Measurements from ENCODE around the gene DHDDS.

The DHDDS gene

GRCh38 chr1:26405281-26405915 is 26.7 kb upstream of the DHDDS start:
- DNase-seq (ENCODE audit: low read depth in 1 of 2, low spot score in 1 of 2) = no peak
- in situ Hi-C loops (cut with HindIII; ENCODE audit: low pct_unique_long_range_greater_than_20kb, low sequenced_read_pairs) = no loop called here
- TF ChIP-seq JUND (IDR thresholded peaks at IDR 0.05; ENCODE audit: low read depth) = no peak

- TF ChIP-seq JUND (IDR thresholded peaks at IDR 0.05; ENCODE audit: low read depth) = no peak
- in situ Hi-C loops (cut with HindIII; ENCODE audit: low pct_unique_long_range_greater_than_20kb, low sequenced_read_pairs) = no loop called here
- peak in 1 of 2 experiments; percentile 83 for DNase-seq (ENCODE audit: low read depth in 1 of 2, low spot score in 1 of 2)
These were observed 23.5 kb upstream of the DHDDS start for GRCh38 chr1:26408604-26409003.

GRCh38 chr1:26409191-26409807 is 22.8 kb upstream of the DHDDS start:
- in situ Hi-C loops (cut with HindIII; ENCODE audit: low pct_unique_long_range_greater_than_20kb, low sequenced_read_pairs) = no loop called here
- DNase-seq (ENCODE audit: low read depth in 1 of 2, low spot score in 1 of 2) = peak in 1 of 2 experiments; percentile 89
- no peak for TF ChIP-seq JUND (IDR thresholded peaks at IDR 0.05; ENCODE audit: low read depth)

GRCh38 chr1:26410706-26411623 is 21.2 kb upstream of the DHDDS start, which contains the start of gene LIN28A:
Gene LIN28A, plus strand, starts transcription at chr1:26410817. Its CDS starts 75 bp downstream, at chr1:26410892.
- peak in 1 of 2 experiments; percentile 49 for DNase-seq (ENCODE audit: low read depth in 1 of 2, low spot score in 1 of 2)
- in situ Hi-C loops (cut with HindIII; ENCODE audit: low pct_unique_long_range_greater_than_20kb, low sequenced_read_pairs) = no loop called here
- TF ChIP-seq JUND (IDR thresholded peaks at IDR 0.05; ENCODE audit: low read depth) = no peak

- in situ Hi-C loops (cut with HindIII; ENCODE audit: low pct_unique_long_range_greater_than_20kb, low sequenced_read_pairs) = no loop called here
- peak in 1 of 2 experiments; percentile 45 for DNase-seq (ENCODE audit: low read depth in 1 of 2, low spot score in 1 of 2)
- no peak for TF ChIP-seq JUND (IDR thresholded peaks at IDR 0.05; ENCODE audit: low read depth)
These were observed 20.5 kb upstream of the DHDDS start for GRCh38 chr1:26411624-26412074.

GRCh38 chr1:26412180-26412840 is 19.8 kb upstream of the DHDDS start:
- DNase-seq (ENCODE audit: low read depth in 1 of 2, low spot score in 1 of 2) = peak; percentile 21 to 97
- in situ Hi-C loops (cut with HindIII; ENCODE audit: low pct_unique_long_range_greater_than_20kb, low sequenced_read_pairs) = no loop called here
- no peak; the same call in 1 of the 2 replicates for TF ChIP-seq JUND (IDR thresholded peaks at IDR 0.05; ENCODE audit: low read depth)

GRCh38 chr1:26413031-26413430 is 19.1 kb upstream of the DHDDS start:
- in situ Hi-C loops (cut with HindIII; ENCODE audit: low pct_unique_long_range_greater_than_20kb, low sequenced_read_pairs) = no loop called here
- no peak for TF ChIP-seq JUND (IDR thresholded peaks at IDR 0.05; ENCODE audit: low read depth)
- DNase-seq (ENCODE audit: low read depth in 1 of 2, low spot score in 1 of 2) = no peak

- peak; percentile 47 to 85 for DNase-seq (ENCODE audit: low read depth in 1 of 2, low spot score in 1 of 2)
- in situ Hi-C loops (cut with HindIII; ENCODE audit: low pct_unique_long_range_greater_than_20kb, low sequenced_read_pairs) = no loop called here
- TF ChIP-seq JUND (IDR thresholded peaks at IDR 0.05; ENCODE audit: low read depth) = no peak
These were observed 14.9 kb upstream of the DHDDS start for GRCh38 chr1:26417111-26417759.

- in situ Hi-C loops (cut with HindIII; ENCODE audit: low pct_unique_long_range_greater_than_20kb, low sequenced_read_pairs) = no loop called here
These were observed 13.2 kb upstream of the DHDDS start for GRCh38 chr1:26418865-26419349.

GRCh38 chr1:26419494-26419893 is 12.6 kb upstream of the DHDDS start:
- TF ChIP-seq JUND (IDR thresholded peaks at IDR 0.05; ENCODE audit: low read depth) = no peak
- in situ Hi-C loops (cut with HindIII; ENCODE audit: low pct_unique_long_range_greater_than_20kb, low sequenced_read_pairs) = no loop called here
- DNase-seq (ENCODE audit: low read depth in 1 of 2, low spot score in 1 of 2) = no peak

More at GRCh38 chr1:26418865-26419349, 13.2 kb upstream of the DHDDS start:
- no peak for TF ChIP-seq JUND (IDR thresholded peaks at IDR 0.05; ENCODE audit: low read depth)
- no peak for DNase-seq (ENCODE audit: low read depth in 1 of 2, low spot score in 1 of 2)

GRCh38 chr1:26429721-26430120 is 2.4 kb upstream of the DHDDS start:
- DNase-seq (ENCODE audit: low read depth in 1 of 2, low spot score in 1 of 2) = no peak
- TF ChIP-seq JUND (IDR thresholded peaks at IDR 0.05; ENCODE audit: low read depth) = no peak
- in situ Hi-C loops (cut with HindIII; ENCODE audit: low pct_unique_long_range_greater_than_20kb, low sequenced_read_pairs) = no loop called here
